ENCODE measurements around the gene C19orf53.

DNA sequence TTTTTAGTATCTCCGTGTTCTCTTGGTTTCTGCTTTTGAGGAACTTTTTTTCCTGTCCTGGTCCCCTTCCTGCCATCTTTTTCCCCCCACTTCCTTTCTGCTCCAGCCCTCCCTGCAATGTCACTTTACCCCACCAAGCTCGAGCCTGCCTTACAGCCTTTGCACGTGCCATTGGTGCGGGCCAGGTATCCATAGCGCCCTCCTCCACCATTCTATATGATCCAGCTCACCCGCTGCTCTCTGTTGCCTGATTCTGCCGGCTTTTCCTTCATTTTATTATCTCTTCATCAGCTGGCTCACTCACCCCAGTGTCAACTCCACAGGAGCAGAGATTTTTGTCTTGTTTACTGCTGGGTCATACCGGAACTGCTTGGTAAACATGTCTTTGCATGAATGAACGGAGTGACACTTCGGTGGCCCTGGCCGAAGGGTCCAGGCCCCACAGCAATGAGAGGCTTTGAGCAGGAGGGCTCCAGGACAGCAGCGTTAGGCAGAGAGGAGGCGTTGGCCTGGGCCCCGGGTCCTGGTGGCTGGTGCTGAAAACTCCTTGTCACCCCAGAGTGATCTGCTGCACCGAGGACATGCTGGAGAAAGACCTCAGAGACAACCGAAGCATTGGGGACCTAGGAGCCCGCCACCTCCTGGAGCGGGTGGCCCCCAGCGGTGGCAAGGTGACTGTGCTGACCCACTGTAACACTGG, 8.7 kb upstream of the C19orf53 start:
- TF ChIP-seq POLR2AphosphoS5 (IDR thresholded peaks at IDR 0.05; ENCODE audit: low read depth, low read length) = no peak
- TF ChIP-seq, protein P1, sequence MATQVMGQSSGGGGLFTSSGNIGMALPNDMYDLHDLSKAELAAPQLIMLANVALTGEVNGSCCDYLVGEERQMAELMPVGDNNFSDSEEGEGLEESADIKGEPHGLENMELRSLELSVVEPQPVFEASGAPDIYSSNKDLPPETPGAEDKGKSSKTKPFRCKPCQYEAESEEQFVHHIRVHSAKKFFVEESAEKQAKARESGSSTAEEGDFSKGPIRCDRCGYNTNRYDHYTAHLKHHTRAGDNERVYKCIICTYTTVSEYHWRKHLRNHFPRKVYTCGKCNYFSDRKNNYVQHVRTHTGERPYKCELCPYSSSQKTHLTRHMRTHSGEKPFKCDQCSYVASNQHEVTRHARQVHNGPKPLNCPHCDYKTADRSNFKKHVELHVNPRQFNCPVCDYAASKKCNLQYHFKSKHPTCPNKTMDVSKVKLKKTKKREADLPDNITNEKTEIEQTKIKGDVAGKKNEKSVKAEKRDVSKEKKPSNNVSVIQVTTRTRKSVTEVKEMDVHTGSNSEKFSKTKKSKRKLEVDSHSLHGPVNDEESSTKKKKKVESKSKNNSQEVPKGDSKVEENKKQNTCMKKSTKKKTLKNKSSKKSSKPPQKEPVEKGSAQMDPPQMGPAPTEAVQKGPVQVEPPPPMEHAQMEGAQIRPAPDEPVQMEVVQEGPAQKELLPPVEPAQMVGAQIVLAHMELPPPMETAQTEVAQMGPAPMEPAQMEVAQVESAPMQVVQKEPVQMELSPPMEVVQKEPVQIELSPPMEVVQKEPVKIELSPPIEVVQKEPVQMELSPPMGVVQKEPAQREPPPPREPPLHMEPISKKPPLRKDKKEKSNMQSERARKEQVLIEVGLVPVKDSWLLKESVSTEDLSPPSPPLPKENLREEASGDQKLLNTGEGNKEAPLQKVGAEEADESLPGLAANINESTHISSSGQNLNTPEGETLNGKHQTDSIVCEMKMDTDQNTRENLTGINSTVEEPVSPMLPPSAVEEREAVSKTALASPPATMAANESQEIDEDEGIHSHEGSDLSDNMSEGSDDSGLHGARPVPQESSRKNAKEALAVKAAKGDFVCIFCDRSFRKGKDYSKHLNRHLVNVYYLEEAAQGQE (IDR thresholded peaks at IDR 0.05; ENCODE audit: insufficient read depth in 1 of 2, low read depth in 2 of 2, low read length in 2 of 2) = no peak
- peak; percentile 92 for TF ChIP-seq FOXP2 (optimal IDR thresholded peaks at IDR 0.05; ENCODE audit: borderline replicate concordance, extremely low read depth, extremely low read length, insufficient read depth)

Measured in PFSK-1 (cell line).